ENCODE data around the gene FBXO3.

DNA sequence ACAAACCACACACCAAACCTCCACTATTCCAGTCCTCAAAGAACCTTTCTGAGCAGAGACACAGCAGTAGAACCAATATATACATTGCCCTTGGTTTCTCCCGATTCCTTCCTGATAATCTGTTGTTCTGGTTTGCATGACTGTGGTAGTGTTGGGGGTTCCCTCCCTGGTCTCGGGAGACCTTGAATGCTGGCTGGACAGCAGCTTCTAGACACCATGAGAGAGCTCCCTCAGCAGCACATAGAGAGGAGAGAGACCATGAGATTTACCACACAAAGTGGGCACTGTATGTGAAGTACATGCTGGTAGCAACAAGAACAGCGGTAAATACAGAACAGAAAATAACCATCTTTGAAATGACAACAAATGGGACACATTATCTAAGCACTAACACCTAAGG, 76.3 kb downstream of the FBXO3 start:
- TF ChIP-seq, protein P1, sequence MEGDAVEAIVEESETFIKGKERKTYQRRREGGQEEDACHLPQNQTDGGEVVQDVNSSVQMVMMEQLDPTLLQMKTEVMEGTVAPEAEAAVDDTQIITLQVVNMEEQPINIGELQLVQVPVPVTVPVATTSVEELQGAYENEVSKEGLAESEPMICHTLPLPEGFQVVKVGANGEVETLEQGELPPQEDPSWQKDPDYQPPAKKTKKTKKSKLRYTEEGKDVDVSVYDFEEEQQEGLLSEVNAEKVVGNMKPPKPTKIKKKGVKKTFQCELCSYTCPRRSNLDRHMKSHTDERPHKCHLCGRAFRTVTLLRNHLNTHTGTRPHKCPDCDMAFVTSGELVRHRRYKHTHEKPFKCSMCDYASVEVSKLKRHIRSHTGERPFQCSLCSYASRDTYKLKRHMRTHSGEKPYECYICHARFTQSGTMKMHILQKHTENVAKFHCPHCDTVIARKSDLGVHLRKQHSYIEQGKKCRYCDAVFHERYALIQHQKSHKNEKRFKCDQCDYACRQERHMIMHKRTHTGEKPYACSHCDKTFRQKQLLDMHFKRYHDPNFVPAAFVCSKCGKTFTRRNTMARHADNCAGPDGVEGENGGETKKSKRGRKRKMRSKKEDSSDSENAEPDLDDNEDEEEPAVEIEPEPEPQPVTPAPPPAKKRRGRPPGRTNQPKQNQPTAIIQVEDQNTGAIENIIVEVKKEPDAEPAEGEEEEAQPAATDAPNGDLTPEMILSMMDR (IDR thresholded peaks at IDR 0.05; ENCODE audit: low read depth, low read length): no peak
- TF ChIP-seq POLR2A (IDR thresholded peaks at IDR 0.05; ENCODE audit: extremely low read depth, insufficient read length): no peak
- TF ChIP-seq, protein P2, sequence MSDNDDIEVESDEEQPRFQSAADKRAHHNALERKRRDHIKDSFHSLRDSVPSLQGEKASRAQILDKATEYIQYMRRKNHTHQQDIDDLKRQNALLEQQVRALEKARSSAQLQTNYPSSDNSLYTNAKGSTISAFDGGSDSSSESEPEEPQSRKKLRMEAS (IDR thresholded peaks at IDR 0.05; ENCODE audit: low read depth, low read length): no peak
